GM13976 (cell line): ENCODE results near the gene ZNRF2.

Experiments
- DNase-seq: peaks from one replicate; pipeline ENCODE4 v3.0.0; 2012; ENCODE audit warnings: low spot score
- CTCF ChIP-seq: IDR thresholded peaks from 2 replicates; pipeline ENCODE4 v1.5.1; 2012; ENCODE audit warnings: borderline replicate concordance, mild to moderate bottlenecking; ENCODE audit not compliant: insufficient read depth; ENCODE audit errors: extremely low read depth, missing control alignments, control extremely low read depth
- in situ Hi-C: fragments of 300-500 bp; cut with MboI; formaldehyde crosslinking; loops from one replicate; pipeline ENCODE4 v1.12.0; 2022; ENCODE audit warnings: low sequenced_read_pairs, mixed read lengths, inconsistent platforms; ENCODE audit not compliant: unreplicated experiment

The ZNRF2 gene

GRCh38 chr7:30278849-30279652 lies 5.3 kb upstream of the ZNRF2 start:
- in situ Hi-C loops, result loop anchor here (10.0 kb wide), 1 partner anchor 286 kb away; no protein-coding TSS in a partner anchor
- TF ChIP-seq CTCF, result no peak
- no peak for DNase-seq

GRCh38 chr7:30279653-30279904 lies 4.8 kb upstream of the ZNRF2 start:
- no peak for DNase-seq
- TF ChIP-seq CTCF, result no peak

GRCh38 chr7:30280631-30281030 lies 3.8 kb upstream of the ZNRF2 start:
- in situ Hi-C loops, result no loop called here
- no peak for DNase-seq
- TF ChIP-seq CTCF, result no peak

More at GRCh38 chr7:30279653-30279904, 4.8 kb upstream of the ZNRF2 start:
- in situ Hi-C loops, result loop anchor here (10.0 kb wide), 1 partner anchor 285 kb away; no protein-coding TSS in a partner anchor

- TF ChIP-seq CTCF, result no peak
- in situ Hi-C loops, result no loop called here
- no peak for DNase-seq
These were observed 3.1 kb upstream of the ZNRF2 start for GRCh38 chr7:30281263-30281662.

- DNase-seq, result no peak
- no peak for TF ChIP-seq CTCF
- in situ Hi-C loops, result no loop called here
These were observed 2.6 kb upstream of the ZNRF2 start for GRCh38 chr7:30281791-30282190.

- TF ChIP-seq CTCF, result no peak
- no peak for DNase-seq
- in situ Hi-C loops, result no loop called here
These were observed 1.7 kb upstream of the ZNRF2 start for GRCh38 chr7:30282735-30283134.
